H9 (cell line): ENCODE results near the gene NECAB2. TPM values are rescaled to one million over a fixed set of nuclear protein-coding genes. Genes with fewer than 3 reads are reported as not detected.

Source experiments
- DNase-seq: peaks from one replicate; pipeline ENCODE4 v3.0.0-alpha.2; 2017
- H2AFZ ChIP-seq: one replicate; pipeline ENCODE4 v1.6.1; 2013; ENCODE audit warnings: mild to moderate bottlenecking, low read length, control low read depth, moderate library complexity
- H2AK5ac ChIP-seq: 2 replicates; pipeline ENCODE4 v1.6.1; 2013; ENCODE audit warnings: low read length, control low read depth, mixed read lengths; ENCODE audit not compliant: insufficient read length
- H2BK120ac ChIP-seq: one replicate; pipeline ENCODE4 v1.6.1; 2013; ENCODE audit warnings: low read depth, mild to moderate bottlenecking, low read length, control low read depth, inconsistent platforms; ENCODE audit not compliant: poor library complexity, severe bottlenecking
- H2BK12ac ChIP-seq: 2 replicates; pipeline ENCODE4 v1.6.1; 2013; ENCODE audit warnings: low read length, control low read depth, mixed read lengths, low read depth; ENCODE audit not compliant: insufficient read length
- H2BK15ac ChIP-seq: 2 replicates; pipeline ENCODE4 v1.6.1; 2013; ENCODE audit warnings: low read depth, low read length, control low read depth
- H2BK20ac ChIP-seq: one replicate; pipeline ENCODE4 v1.6.1; 2013; ENCODE audit warnings: low read depth, mild to moderate bottlenecking, low read length, control low read depth, inconsistent platforms; ENCODE audit not compliant: poor library complexity, severe bottlenecking
- H2BK5ac ChIP-seq: 2 replicates; pipeline ENCODE4 v1.6.1; 2013; ENCODE audit warnings: low read length, control low read depth, mixed read lengths; ENCODE audit not compliant: insufficient read length
- H3K14ac ChIP-seq: 2 replicates; pipeline ENCODE4 v1.6.1; 2013; ENCODE audit warnings: low read length, control low read depth; ENCODE audit not compliant: insufficient read depth
- H3K18ac ChIP-seq: 2 replicates; pipeline ENCODE4 v1.6.1; 2013; ENCODE audit warnings: low read depth, mild to moderate bottlenecking, mixed read lengths, low read length, control low read depth; ENCODE audit not compliant: insufficient read length
- H3K23ac ChIP-seq: 2 replicates; pipeline ENCODE4 v1.6.1; 2013; ENCODE audit warnings: low read length, control low read depth, mixed read lengths, low read depth; ENCODE audit not compliant: insufficient read length
- H3K23me2 ChIP-seq: 2 replicates; pipeline ENCODE4 v1.6.1; 2013; ENCODE audit warnings: low read depth, mild to moderate bottlenecking, mixed read lengths, low read length, control low read depth; ENCODE audit not compliant: insufficient read length, poor library complexity, severe bottlenecking
- H3K27ac ChIP-seq: 2 replicates; pipeline ENCODE4 v1.5.1; 2013; ENCODE audit warnings: low read length, control low read depth, mixed read lengths, low read depth; ENCODE audit not compliant: insufficient read length
- H3K27me3 ChIP-seq: 2 replicates; pipeline ENCODE4 v1.6.1; 2013; ENCODE audit warnings: low read length, control low read depth, inconsistent platforms; ENCODE audit not compliant: insufficient read depth
- H3K4ac ChIP-seq: 2 replicates; pipeline ENCODE4 v1.6.1; 2013; ENCODE audit warnings: low read depth, mild to moderate bottlenecking, control low read depth, inconsistent platforms, low read length, moderate library complexity
- H3K4me1 ChIP-seq: 2 replicates; pipeline ENCODE4 v1.6.1; 2013; ENCODE audit warnings: low read length, control low read depth, inconsistent platforms; ENCODE audit not compliant: insufficient read depth
- H3K4me2 ChIP-seq: 2 replicates; pipeline ENCODE4 v1.6.1; 2013; ENCODE audit warnings: low read length, control low read depth, mixed read lengths; ENCODE audit not compliant: insufficient read length, insufficient read depth
- H3K56ac ChIP-seq: 2 replicates; pipeline ENCODE4 v1.6.1; 2013; ENCODE audit warnings: low read depth, mild to moderate bottlenecking, mixed read lengths, low read length, control low read depth; ENCODE audit not compliant: insufficient read length
- H3K79me1 ChIP-seq: 2 replicates; pipeline ENCODE4 v1.6.1; 2013; ENCODE audit warnings: low read depth, mild to moderate bottlenecking, moderate library complexity, low read length, control low read depth, inconsistent platforms; ENCODE audit not compliant: insufficient read depth, poor library complexity, severe bottlenecking
- H3K79me2 ChIP-seq: 2 replicates; pipeline ENCODE4 v1.6.1; 2013; ENCODE audit warnings: low read length, control low read depth, inconsistent platforms; ENCODE audit not compliant: insufficient read depth
- H3K9ac ChIP-seq: 2 replicates; pipeline ENCODE4 v1.6.1; 2013; ENCODE audit warnings: low read length, control low read depth, mixed read lengths; ENCODE audit not compliant: insufficient read length; ENCODE audit errors: extremely low read depth
- H3K9me3 ChIP-seq: one replicate; pipeline ENCODE4 v1.6.1; 2013; ENCODE audit warnings: low read depth, low read length, inconsistent platforms; ENCODE audit not compliant: control insufficient read depth
- H3T11ph ChIP-seq: one replicate; pipeline ENCODE4 v1.6.1; 2013; ENCODE audit warnings: mild to moderate bottlenecking, low read length, control low read depth, inconsistent platforms
- H4K20me1 ChIP-seq: one replicate; pipeline ENCODE4 v1.6.1; 2013; ENCODE audit not compliant: control insufficient read depth, insufficient read length, insufficient read depth
- H4K5ac ChIP-seq: 2 replicates; pipeline ENCODE4 v1.6.1; 2013; ENCODE audit warnings: low read depth, mild to moderate bottlenecking, mixed read lengths, low read length, control low read depth; ENCODE audit not compliant: insufficient read length
- H4K8ac ChIP-seq: replicated peaks from 2 replicates; pipeline ENCODE4 v1.6.1; 2013; ENCODE audit warnings: low read length, control low read depth, mixed read lengths, low read depth; ENCODE audit not compliant: insufficient read length
- H4K91ac ChIP-seq: 2 replicates; pipeline ENCODE4 v1.6.1; 2013; ENCODE audit warnings: low read depth, mild to moderate bottlenecking, moderate library complexity, mixed read lengths, low read length, control low read depth; ENCODE audit not compliant: insufficient read length
- H3K27ac Mint-ChIP-seq, 3 experiments: 2 replicates in 2 of 3; 3 replicates in 1 of 3; pipeline ENCODE4 v1.8.0; 2020 to 2021; ENCODE audit warnings: mixed read lengths in 3 of 3, mild to moderate bottlenecking in 1 of 3, moderate library complexity in 1 of 3
- H3K27me3 Mint-ChIP-seq: 2 replicates; pipeline ENCODE4 v1.8.0; 2021; ENCODE audit warnings: low read depth, mild to moderate bottlenecking, moderate library complexity, mixed read lengths
- H3K36me3 Mint-ChIP-seq, 3 experiments: 2 replicates in 2 of 3; 3 replicates in 1 of 3; pipeline ENCODE4 v1.8.0; 2020 to 2021; ENCODE audit warnings: low read depth in 3 of 3, mixed read lengths in 3 of 3; ENCODE audit not compliant: insufficient read depth in 1 of 3
- H3K4me1 Mint-ChIP-seq, 2 experiments: 2 replicates each; pipeline ENCODE4 v1.8.0; 2020; ENCODE audit warnings: mixed read lengths in 2 of 2
- H3K4me3 Mint-ChIP-seq, 2 experiments: 2 replicates in 1 of 2; 3 replicates in 1 of 2; pipeline ENCODE4 v1.8.0; 2020 to 2021; ENCODE audit warnings: mild to moderate bottlenecking in 2 of 2, mixed read lengths in 2 of 2, moderate library complexity in 1 of 2
- H3K9me3 Mint-ChIP-seq, 2 experiments: 2 replicates in 1 of 2; 3 replicates in 1 of 2; pipeline ENCODE4 v1.8.0; 2020; ENCODE audit warnings: mild to moderate bottlenecking in 2 of 2, mixed read lengths in 2 of 2, moderate library complexity in 1 of 2
- CTCF ChIP-seq: fragments of 200-600 bp; sonication (generic); conservative IDR thresholded peaks from 3 replicates; pipeline ENCODE4 v1.8.0; 2021; ENCODE audit warnings: antibody characterized with exemption, mild to moderate bottlenecking
- WGBS: extraction: QIAGEN DNeasy Blood & Tissue Kit; methylation state at CpG from one replicate; pipeline ENCODE4 v1.1.7; 2013; ENCODE audit warnings: missing lambda C conversion rate, low lambda C conversion rate, mixed read lengths; ENCODE audit not compliant: insufficient read length; ENCODE audit errors: extremely low coverage; 5-methylcytosine and 5-hydroxymethylcytosine counted together
- total RNA-seq: library from RNA; stranded (reverse); gene quantifications from 2 replicates; pipeline ENCODE4 v1.2.1, GENCODE V29; 2021

The NECAB2 gene
- total RNA-seq, 1 experiment from 2014 or later: 12.6 TPM

DNA sequence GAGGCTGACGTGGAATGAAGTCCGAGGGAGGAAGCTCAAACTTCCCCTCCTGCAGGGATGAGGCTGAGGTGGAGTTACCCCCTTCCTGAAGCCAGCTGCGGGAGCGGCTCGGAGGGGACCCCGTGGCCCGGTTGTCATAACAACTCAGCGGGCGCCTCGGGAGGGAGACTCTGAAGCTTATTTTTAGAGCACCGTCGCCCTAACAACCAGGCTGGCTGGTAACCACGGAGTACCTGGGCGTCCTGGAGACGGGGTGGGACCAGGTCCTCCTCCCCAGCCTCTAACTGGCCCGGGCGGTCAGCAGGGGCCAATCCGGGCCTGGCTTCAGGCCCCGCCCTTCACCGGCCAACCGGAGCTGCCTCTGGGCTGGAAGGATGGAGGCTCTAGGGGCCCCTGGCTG is 27.7 kb downstream of the NECAB2 start:
- Histone ChIP-seq H3K4ac (no peak overlapping the region), H3K56ac (no peak overlapping the region), H3T11ph (no peak overlapping the region), H2AFZ (no peak overlapping the region), H3K4me2 (no peak overlapping the region), H2BK120ac (no peak overlapping the region), H3K4me1 (no peaks in the 10 kb centered on the region), H3K9me3 (no peaks in the 10 kb centered on the region), H2BK5ac (no peak overlapping the region), H3K79me1 (no peaks in the 10 kb centered on the region), H2BK20ac (no peak overlapping the region), H4K8ac (no peak overlapping the region), H4K5ac (no peak overlapping the region), H3K27ac (no peak overlapping the region), H3K27me3 (no peaks in the 10 kb centered on the region), H3K18ac (peak overlapping the region; percentile 11), H4K20me1 (no peaks in the 10 kb centered on the region), H2BK15ac (no peak overlapping the region), H3K9ac (no peak overlapping the region), H3K23me2 (no peaks in the 10 kb centered on the region), H2AK5ac (no peak overlapping the region), H3K23ac (no peak overlapping the region), H4K91ac (no peak overlapping the region), H3K79me2 (no peaks in the 10 kb centered on the region), H2BK12ac (no peak overlapping the region), H3K14ac (0 out of 2 replicates have a peak overlapping the region, but pooled peaks have one; percentile 13)
- no peak for TF ChIP-seq CTCF
- Mint-ChIP-seq H3K27me3 (no peaks in the 10 kb centered on the region; the same call in none of the 2 replicates), H3K27ac (peak overlapping the region in 2 of 3 experiments; percentile 68 to 91; a peak in 3 of 7 replicates), H3K36me3 (peaks cover 0 to 15% (median 2%) of the 10 kb centered on the region in 3 experiments; a peak in 5 of 7 replicates), H3K4me1 (peaks cover 11 to 38% of the 10 kb centered on the region in 2 experiments), H3K9me3 (no peaks in the 10 kb centered on the region), H3K4me3 (peak overlapping the region in 1 of 2 experiments; percentile 61; a peak in 1 of 5 replicates)
- WGBS: no CpG with 5 or more reads among the region's 21 CpGs
- peak; percentile 74 for DNase-seq
